OCI-LY1 (cell line): ENCODE data around the gene MYOF.

Experiments
- CTCF ChIP-seq: fragments of 200-600 bp; sonication (generic), shearing (Covaris generic); IDR thresholded peaks from 2 replicates; pipeline ENCODE4 v1.5.1; 2017; ENCODE audit warnings: mild to moderate bottlenecking, antibody characterized with exemption, low read length, moderate library complexity, mixed read lengths
- EZH2 ChIP-seq: fragments of 200-600 bp; sonication (generic), shearing (Covaris generic); IDR thresholded peaks from 2 replicates; pipeline ENCODE4 v1.8.0; 2017; ENCODE audit warnings: borderline replicate concordance, mixed run types, mild to moderate bottlenecking, antibody characterized with exemption, low read length, moderate library complexity, mixed read lengths

- TF ChIP-seq CTCF = no peak
- TF ChIP-seq EZH2 = no peak
These were observed 207.7 kb downstream of the MYOF start for GRCh38 chr10:93274419-93274818.
